Measurements from ENCODE around the gene GRB10.

GRB10 gene

DNA sequence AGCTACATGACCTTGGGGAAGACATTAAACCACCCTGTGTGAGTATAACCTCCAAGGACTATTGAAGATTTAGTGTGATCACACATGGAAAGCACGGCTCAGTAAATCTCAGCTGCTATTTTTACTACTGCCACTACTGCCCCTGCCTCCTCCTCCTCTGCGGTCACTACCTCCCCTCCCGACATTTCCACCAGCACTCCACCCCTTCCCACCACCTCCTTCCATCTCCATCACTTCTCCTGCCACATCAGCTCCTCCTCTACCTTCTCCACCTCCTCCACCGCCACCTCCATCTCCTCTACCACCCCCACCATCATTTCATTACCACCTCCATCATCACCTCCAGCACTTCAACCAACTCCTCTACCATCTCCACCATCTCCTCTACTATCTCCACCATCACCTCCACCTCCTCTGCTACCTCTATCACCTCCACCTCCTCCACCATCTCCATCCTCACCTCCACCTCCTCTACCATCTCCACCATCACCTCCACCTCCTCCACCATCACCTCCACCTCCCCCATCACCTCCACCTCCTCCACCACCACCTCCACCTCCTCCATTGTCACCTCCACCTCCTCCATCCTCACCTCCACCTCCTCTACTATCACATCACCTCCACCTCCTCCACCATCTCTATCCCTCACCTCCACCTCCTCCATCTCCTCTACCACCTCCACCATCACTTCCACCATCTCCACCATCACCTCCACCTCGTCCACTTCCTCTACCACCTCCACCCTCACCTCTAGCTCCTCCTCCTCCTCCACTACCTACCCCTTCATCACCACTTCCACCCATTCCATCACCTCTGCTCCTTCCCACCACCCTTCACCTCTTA is 69.4 kb downstream of the GRB10 start:
- DNase-seq, result no peak

GRCh38 chr7:50712252-50713122 is 70.2 kb downstream of the GRB10 start:
- DNase-seq, result no peak

GRCh38 chr7:50711271-50712175 is 71.2 kb downstream of the GRB10 start:
- no peak for DNase-seq

- DNase-seq, result no peak
Measured at GRCh38 chr7:50710441-50711154, 72.1 kb downstream of the GRB10 start.

DNA sequence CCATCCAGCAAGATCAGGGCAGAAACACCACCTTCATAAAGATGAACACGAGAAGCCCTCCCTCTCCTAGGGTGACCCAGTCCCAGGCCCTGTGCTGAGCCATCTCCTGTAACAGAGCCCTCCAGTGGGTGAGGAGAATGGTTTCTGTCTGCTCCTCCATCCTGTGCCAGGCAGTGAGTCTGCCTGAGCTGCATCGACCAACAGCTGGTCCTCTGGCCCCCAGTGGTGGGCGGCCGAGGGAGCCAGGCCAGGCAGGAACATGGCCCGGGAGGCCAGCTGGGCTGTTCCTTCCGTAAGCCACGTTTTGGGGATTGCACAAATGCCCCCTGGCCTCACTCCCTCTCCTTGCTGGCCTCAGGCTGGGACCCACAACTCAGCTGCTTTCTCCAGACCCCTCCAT is 73.5 kb downstream of the GRB10 start:
- DNase-seq, result no peak

GRCh38 chr7:50707236-50708006 is 75.3 kb downstream of the GRB10 start:
- no peak for DNase-seq

DNA sequence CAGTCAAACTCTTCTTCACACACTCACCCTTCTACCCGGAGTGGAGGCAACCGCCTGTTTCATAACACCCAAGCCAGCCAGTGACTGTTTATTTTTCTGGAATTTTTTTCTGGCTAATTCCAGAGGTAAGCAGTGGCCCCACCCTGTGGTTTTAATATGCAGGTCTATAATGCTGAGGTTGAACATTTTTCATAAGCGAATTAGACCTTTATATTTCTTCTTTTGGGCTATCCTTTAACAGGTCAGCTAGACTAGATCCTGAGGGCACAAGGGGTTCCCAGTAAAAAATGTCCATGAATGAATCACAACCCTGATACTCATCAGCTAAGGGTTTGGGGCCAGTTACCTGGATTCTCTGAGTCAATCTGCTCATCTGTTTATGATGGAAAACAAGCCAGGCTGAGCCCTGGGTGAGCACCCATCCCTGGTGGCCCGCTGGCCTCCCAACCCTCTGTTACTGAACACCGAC is 76.2 kb downstream of the GRB10 start:
- DNase-seq, result no peak

- no peak for DNase-seq
Measured at GRCh38 chr7:50704844-50705243, 77.9 kb downstream of the GRB10 start.

DNA sequence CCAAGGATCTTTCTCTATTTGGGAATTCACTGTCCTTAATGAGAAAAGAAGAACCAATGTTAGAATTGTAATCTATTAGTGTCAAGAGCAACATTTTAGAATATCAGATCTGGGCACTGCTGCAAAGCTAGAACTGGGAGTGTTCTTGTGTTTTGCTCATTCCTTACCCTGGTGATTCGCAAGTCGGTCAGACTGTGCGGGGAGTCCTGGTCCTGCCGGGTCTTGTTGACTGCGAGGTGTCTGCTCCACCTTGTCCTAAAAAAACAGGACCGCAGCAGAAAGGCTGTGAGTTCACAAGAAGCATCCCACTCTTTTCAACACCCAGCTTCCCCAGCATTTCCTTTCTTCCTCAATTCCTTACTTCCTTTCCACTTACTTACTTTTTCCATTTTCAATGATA is 79.0 kb downstream of the GRB10 start:
- no peak for DNase-seq

- no peak for DNase-seq
Measured at GRCh38 chr7:50699143-50699542, 83.6 kb downstream of the GRB10 start.

- no peak for DNase-seq
Measured at GRCh38 chr7:50697748-50698147, 84.9 kb downstream of the GRB10 start.

DNA sequence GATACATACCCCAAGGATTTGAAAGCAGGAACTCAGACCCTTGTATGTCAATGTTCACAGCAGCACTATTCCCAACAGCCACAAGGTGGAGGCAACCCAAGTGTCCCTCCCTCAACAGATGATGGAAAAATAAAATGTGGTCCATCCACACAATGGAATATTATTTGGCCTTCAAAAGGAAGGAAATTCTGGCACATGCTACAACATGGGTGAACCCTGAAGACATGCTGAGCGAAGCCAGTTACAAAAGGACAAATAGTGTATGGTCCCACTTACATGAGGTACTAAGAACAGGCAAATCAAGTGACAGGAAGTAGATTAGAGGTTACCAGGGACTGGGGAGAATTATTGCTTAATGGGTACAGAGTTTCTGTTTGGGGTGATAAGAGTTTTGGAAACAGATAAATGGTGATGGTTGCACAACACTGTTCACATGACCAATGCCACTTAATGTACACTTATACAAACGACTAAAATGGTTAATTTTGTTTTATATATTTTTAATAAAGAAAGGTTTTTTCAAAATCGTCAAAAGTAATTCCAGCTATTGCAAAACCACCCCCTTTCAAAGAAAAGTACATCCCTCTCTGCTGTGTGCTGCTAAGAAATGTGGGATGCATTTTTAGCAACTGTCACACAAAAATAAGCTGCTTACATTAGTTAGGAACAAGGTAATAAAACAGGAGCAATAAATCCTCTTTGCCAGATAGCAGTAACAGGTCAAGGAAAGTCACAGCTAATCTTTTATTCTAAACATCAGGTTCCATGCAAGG is 85.7 kb downstream of the GRB10 start:
- DNase-seq, result no peak

DNA sequence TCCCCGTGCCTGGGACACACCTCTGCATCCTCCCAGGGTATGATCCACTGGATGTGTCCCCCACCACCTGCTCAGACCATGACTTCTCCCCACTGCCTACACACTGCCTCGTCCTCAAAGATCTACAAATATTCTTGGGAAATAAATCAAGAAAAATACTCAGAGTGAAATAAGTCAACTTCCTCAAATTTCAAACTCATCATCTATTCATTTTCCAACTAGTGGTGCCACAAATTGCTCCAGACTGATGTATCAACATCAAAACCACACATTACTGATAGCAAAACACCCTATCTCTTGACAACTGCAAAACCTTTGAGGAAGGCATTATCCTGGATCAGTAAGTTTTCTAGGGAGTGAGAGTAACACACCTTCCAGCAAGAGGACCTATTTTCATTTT is 87.7 kb downstream of the GRB10 start:
- no peak for DNase-seq

- no peak for DNase-seq
Measured at GRCh38 chr7:50693455-50694130, 89.1 kb downstream of the GRB10 start.

GRCh38 chr7:50690541-50691011 is 92.1 kb downstream of the GRB10 start:
- DNase-seq, result no peak

DNA sequence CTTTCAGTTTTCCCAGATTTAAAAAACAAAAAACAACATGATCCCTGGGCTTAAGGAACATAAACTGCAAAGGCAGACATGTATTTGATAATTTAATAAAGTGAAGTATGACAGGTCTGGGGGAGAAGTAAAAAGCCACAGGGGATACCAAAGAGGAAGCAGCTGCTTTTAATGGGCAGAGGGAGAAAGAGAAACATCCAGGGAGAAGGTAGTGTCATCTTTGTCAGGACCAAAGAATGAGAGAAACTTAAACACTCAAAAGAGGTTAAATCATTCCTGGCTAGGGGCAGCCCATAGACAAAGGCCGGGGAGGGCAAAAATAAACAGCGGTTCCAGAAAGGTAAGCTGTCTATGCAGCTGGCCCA is 94.5 kb downstream of the GRB10 start:
- no peak for DNase-seq

GRCh38 chr7:50687575-50688225 is 95.0 kb downstream of the GRB10 start:
- no peak for DNase-seq

DNA sequence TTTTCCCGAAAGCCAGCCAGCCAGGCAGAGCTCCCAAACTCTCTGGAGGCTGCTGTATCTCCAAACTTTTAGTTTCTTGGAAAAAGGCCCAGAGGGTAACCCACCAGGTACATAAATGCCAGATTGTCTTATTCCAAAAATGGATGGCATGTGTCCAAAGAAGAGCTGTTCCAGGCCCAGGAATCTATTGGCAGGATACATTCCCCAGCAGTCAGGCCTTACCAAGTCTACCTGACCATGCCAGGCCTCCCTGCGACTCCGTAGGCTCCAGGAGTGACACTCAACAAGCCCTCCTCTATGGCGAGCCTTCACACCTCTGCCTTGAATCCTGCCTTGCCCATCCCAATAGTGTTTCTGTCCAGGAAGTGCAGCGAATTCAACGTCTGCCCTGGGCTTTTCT is 95.6 kb downstream of the GRB10 start:
- DNase-seq, result no peak

All from RPMI8226 (cell line).